ENCODE data around the gene SLC9A6.
A peak's percentile ranks its signal among the peaks of the same experiment; 100 is the strongest.
"Not testable (repeated sequence)": the region's sequence is repeated elsewhere in the genome, so short reads cannot be mapped to it uniquely, and the experiment has no call there.

SLC9A6 gene

DNA sequence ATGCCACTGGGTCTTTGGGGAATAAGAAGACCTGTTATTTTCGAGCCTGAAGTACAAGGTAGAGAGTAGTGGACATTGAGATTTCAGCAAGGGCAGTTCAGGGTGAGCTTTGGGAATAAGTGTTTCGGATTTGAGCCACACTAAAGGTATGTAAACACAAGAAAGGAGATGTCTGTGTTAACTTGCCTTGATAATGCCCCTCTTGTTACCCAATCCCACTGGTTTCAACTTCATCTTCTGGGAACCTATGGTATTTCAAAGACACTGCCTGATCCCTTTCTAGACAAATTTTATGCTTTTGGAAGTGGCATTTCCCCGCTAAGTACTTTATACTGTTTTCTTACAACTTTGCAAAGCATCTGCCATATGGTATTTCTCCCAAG, 79.4 kb downstream of the SLC9A6 start:
- no peak for DNase-seq

DNA sequence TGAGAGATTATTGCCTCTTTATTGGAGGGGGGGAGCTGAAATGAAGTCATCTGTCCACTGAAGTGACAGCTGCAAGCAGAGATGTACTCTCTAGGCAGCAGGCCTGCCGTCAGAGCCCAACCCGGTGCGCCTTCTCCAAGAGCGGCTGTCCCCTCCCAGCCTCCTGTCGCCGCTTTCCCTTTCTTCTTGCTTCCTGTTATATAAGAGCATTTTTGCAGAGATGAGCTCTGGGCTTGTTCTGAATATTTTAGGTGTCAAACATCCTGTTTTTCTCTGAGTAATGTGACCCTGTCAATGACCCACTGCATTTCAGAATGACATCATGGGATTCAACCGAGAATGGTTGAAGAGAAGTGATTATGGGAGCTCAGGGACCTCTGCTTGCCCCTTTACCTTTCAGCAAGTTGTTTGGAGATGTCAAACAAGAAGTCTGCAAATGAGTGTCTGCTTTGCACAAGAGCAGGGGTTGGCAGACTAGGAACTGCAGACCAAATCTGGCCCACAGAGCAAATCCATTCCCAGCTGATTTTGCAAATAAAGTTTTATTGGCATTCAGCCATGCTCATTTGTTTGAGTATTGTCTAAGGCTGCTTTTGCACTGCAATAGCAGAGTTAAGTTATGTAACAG, 79.9 kb downstream of the SLC9A6 start:
- peak; percentile 73 for DNase-seq

DNA sequence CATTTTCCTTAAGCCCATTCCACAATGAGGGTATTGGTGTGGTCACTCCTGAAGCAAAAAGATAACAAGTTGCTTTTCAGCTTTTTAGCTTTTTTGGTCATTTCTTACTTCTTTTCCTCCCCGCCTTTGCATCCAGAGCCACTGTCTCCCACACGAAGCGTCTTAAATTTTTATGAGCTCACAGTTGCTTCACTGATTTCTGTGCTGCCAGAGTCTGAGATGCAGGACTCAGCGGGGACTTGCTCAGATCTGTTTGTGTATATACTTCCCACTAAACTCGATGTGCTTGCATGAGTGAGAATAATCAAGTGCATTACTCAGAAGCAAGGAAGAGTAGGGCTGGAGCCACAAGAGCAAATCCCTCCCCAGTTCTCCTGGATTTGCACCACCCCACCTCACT, 81.9 kb downstream of the SLC9A6 start:
- DNase-seq = no peak

DNA sequence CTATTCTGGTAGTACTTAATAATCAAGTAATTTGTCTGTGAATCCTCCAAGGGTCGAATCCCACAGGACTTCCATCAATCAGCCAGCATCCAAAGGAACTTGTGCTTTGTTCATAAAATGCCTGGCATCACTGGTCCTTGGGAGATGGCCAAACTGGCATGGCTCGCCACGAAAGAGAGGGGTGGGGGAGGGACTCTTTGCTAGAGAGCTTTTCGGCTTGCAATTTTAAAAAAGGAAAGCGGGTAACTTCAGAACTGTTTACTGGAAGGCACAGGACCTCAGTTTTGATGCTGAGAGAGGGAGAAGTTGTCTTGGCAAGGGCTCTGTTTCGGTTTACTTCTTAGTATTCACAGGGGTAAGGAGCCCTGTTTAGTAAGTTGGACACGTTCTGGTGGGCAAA, 82.7 kb downstream of the SLC9A6 start:
- no peak for DNase-seq

DNA sequence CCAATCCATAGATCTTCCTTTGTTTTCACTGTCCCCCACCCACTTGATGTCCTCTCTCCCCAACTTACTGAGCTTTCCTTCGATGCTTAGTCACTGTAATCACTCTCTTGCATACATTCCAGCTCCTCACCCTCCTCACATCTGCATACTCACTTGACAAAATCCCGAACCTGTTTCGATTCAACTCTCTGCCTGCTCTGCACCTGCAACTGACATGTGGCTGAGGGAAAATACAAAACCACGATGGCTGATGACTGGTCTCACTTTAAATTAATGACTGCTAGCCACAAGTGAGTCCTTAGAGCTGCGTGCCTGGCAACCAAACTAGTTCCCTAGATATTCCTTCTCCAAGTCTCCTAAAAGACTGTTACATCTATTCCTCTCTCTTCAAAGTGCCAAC, 91.7 kb downstream of the SLC9A6 start:
- no peak for DNase-seq

DNA sequence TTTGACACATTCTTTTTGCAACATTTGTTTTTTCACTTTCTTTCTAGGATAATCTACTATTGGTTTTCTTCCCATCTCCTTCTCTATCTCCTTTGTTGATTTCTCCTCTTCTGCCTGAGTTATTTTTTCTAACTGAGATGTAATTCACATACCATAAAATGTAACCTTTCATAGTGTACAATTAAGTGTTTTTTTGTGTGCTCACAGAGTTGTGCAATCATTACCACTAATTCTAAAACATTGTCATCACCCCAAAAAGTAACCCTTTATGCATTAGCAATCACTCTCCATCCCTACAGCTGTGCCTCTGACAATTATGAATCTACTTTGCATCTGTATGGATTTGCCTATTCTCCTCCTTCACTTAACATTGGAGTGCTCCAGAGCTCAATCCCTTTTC, 95.5 kb downstream of the SLC9A6 start:
- DNase-seq = no peak

DNA sequence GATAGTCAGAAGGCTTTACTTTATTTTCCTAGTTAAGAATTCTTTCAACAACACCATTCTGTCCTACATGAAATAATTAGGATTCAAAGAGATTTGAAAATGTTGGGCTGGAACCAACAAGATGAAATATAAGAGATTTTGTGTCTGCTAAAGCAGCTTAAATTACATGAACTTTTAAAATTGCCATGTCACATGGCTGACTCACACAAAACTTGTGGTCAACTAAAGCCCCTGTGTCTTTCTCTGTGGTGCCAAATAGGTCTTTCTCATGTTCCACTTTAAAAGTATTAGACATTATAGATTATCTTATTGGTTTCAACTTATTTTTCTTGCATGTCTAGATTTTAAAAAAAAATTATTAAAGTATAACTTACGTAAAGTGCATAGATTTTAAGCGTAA, 101.3 kb downstream of the SLC9A6 start:
- DNase-seq = peak; percentile 31

DNA sequence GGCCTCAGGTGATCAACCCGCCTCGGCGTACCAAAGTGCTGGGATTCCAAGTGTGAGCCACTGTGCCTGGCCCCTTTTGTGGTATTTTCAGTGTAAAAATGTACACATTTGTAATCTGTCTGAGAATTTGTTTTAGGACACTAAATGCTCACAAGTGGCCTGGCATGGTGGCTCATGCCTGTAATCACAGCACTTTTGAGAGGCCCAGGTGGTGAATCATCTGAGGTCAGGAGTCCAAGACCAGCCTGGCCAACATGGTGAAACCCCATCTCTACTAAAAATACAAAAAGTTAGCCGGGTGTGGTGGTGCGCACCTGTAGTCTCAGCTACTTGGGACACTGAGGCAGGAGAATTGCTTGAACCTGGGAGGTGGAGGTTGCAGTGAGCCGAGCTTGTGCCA, 106.7 kb downstream of the SLC9A6 start:
- DNase-seq = not testable (repeated sequence)

DNA sequence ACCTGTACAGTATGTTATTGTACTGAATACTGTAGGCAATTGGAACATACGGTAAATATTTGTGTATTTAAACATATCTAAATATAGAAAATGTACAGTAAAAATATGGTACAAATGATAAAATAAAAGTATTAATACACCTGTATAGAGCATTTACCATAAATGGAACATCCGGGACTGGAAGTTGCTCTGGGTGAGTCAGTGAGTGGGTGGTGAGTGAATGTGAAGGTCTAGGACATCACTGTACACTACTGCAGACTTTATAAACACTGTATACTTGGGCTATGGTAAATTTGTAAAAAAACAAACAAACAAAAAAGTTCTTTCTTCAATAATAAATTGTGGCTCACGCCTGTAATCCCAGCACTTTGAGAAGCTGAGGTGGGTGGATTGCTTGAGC, 109.7 kb downstream of the SLC9A6 start:
- no peak for DNase-seq

Measured in HCEC 1CT (cell line).